AG09319 (cell line): Measurements from ENCODE around the gene AK8.

Experiments
- DNase-seq: peaks from one replicate; pipeline ENCODE4 v3.0.0-alpha.2; 2010; ENCODE audit warnings: low read depth; ENCODE audit errors: extremely low read depth
- CTCF ChIP-seq: IDR thresholded peaks from 2 replicates; pipeline ENCODE4 v1.5.1; 2011; ENCODE audit warnings: low read depth, mild to moderate bottlenecking, inconsistent platforms, low read length, moderate library complexity

Gene AK8

GRCh38 chr9:132846109-132846917 is 31.8 kb downstream of the AK8 start:
- no peak for TF ChIP-seq CTCF
- DNase-seq, result no peak

GRCh38 chr9:132842124-132843044 is 35.7 kb downstream of the AK8 start:
- DNase-seq, result no peak
- TF ChIP-seq CTCF, result no peak

GRCh38 chr9:132840980-132841379 is 37.1 kb downstream of the AK8 start:
- DNase-seq, result no peak
- no peak for TF ChIP-seq CTCF

- no peak for TF ChIP-seq CTCF
Measured at GRCh38 chr9:132838291-132838690, 39.8 kb downstream of the AK8 start.

GRCh38 chr9:132837501-132838286 is 40.4 kb downstream of the AK8 start:
- no peak for DNase-seq

More at GRCh38 chr9:132838291-132838690, 39.8 kb downstream of the AK8 start:
- DNase-seq, result no peak

GRCh38 chr9:132834343-132834742 is 43.7 kb downstream of the AK8 start:
- TF ChIP-seq CTCF, result no peak

More at GRCh38 chr9:132837501-132838286, 40.4 kb downstream of the AK8 start:
- TF ChIP-seq CTCF, result no peak

More at GRCh38 chr9:132834343-132834742, 43.7 kb downstream of the AK8 start:
- DNase-seq, result no peak
